K562 (cell line): ENCODE data around the gene CBFA2T2. TPM values are rescaled to one million over a fixed set of nuclear protein-coding genes. Genes with fewer than 3 reads are reported as not detected.

Source experiments
- CCNT2 ChIP-seq: IDR thresholded peaks from 2 replicates; pipeline ENCODE4 v1.6.1; 2011; ENCODE audit warnings: borderline replicate concordance, low read depth, mild to moderate bottlenecking, moderate library complexity, mixed read lengths, low read length; ENCODE audit not compliant: insufficient read length; ENCODE audit errors: extremely low read depth
- CXXC5 ChIP-seq: fragments of 250-450 bp; sonication (Bioruptor Pico); IDR thresholded peaks from 2 replicates; pipeline ENCODE4 v1.8.0; 2022; ENCODE audit warnings: inconsistent platforms, mild to moderate bottlenecking, moderate library complexity
- HMGN3 ChIP-seq: IDR thresholded peaks from 2 replicates; pipeline ENCODE4 v1.6.1; 2011; ENCODE audit warnings: borderline replicate concordance, low read depth, mild to moderate bottlenecking, mixed read lengths, low read length; ENCODE audit not compliant: insufficient read length; ENCODE audit errors: extremely low read depth
- JUND ChIP-seq, 2 experiments: IDR thresholded peaks; 2 replicates in 1 of 2; 3 replicates in 1 of 2; pipeline ENCODE4 v1.6.1; 2011; ENCODE audit warnings: borderline replicate concordance in 2 of 2, low read depth in 2 of 2, low read length in 2 of 2, improper control_type of control experiment in 1 of 2, missing biosample characterization in 1 of 2, missing genetic modification characterization in 1 of 2, missing genetic modification reagents in 1 of 2
- KDM2B ChIP-seq: fragments of 250-450 bp; sonication (Bioruptor Pico); IDR thresholded peaks from 2 replicates; pipeline ENCODE4 v1.8.0; 2021; ENCODE audit warnings: mild to moderate bottlenecking, moderate library complexity
- MEF2D ChIP-seq: conservative IDR thresholded peaks from 2 replicates; pipeline ENCODE4 v1.6.1; 2016; ENCODE audit warnings: low read depth, missing genetic modification characterization, missing compliant biosample characterization
- RFX7 ChIP-seq: fragments of 250-450 bp; sonication (Bioruptor Pico); IDR thresholded peaks from 2 replicates; pipeline ENCODE4 v1.5.1; 2021; ENCODE audit warnings: mild to moderate bottlenecking
- TBP ChIP-seq: optimal IDR thresholded peaks from 2 replicates; pipeline ENCODE3; 2011; ENCODE audit warnings: low read depth, low read length, improper control_type of control experiment
- ZNF431 ChIP-seq: sonication (generic); formaldehyde crosslinking; IDR thresholded peaks from 2 replicates; pipeline ENCODE4 v1.8.0; 2022; ENCODE audit warnings: mild to moderate bottlenecking, missing genetic modification reagents
- ZNF696 ChIP-seq: fragments of 250-450 bp; sonication (Bioruptor Pico); conservative IDR thresholded peaks from 2 replicates; pipeline ENCODE4 v1.4.0; 2020; ENCODE audit warnings: mild to moderate bottlenecking, moderate library complexity
- polyA plus RNA-seq, 8 experiments: library from polyadenylated mRNA; depleted of rRNA in 4 of 8; stranded (reverse) in 5 of 8; unstranded in 3 of 8; fragments of >200 nt; fragmentation: Nextera tagmentation in 2 of 8; fragmentation: Illumina TruSeq in 1 of 8; extraction: Ambion mirVana in 2 of 8; extraction: Trizol in 1 of 8; gene quantifications; 2 replicates each; pipeline versions ENCODE4 v1.2.1 to v1.2.3, GENCODE V29; 2011 to 2014; ENCODE audit warnings: inconsistent platforms in 1 of 8, missing spikeins in 1 of 8
- total RNA-seq, 7 experiments: library from RNA; depleted of rRNA in 6 of 7; stranded (reverse); fragments of >200 nt in 6 of 7; fragmentation: Illumina TruSeq in 2 of 7; extraction: Trizol in 2 of 7; gene quantifications; 2 replicates each; pipeline versions ENCODE4 v1.2.1 to v1.2.3, GENCODE V29; 2011 to 2021; ENCODE audit warnings: low replicate concordance in 1 of 7
- TF ChIP-seq, protein P1 (sequence below): sonication (generic); formaldehyde crosslinking; IDR thresholded peaks from 2 replicates; pipeline ENCODE4 v1.8.0; 2023; ENCODE audit warnings: mild to moderate bottlenecking, missing genetic modification reagents
- TF ChIP-seq, protein P2 (sequence below), 2 experiments: fragments of 250-450 bp in 1 of 2; fragments of 450-650 bp in 1 of 2; sonication (Bioruptor Pico) in 1 of 2; IDR thresholded peaks; 2 replicates each; pipeline versions ENCODE4 v1.6.1 to v1.8.0; 2016 to 2021; ENCODE audit warnings: mild to moderate bottlenecking in 2 of 2, moderate library complexity in 2 of 2, missing compliant biosample characterization in 1 of 2, missing genetic modification characterization in 1 of 2
- TF ChIP-seq, protein P3 (sequence below): sonication (generic); formaldehyde crosslinking; IDR thresholded peaks from 2 replicates; pipeline ENCODE4 v1.8.1; 2023; ENCODE audit warnings: mild to moderate bottlenecking, missing genetic modification reagents
- TF ChIP-seq, protein P4 (sequence below): sonication (generic); formaldehyde crosslinking; IDR thresholded peaks from 2 replicates; pipeline ENCODE4 v1.8.1; 2022; ENCODE audit warnings: missing genetic modification reagents
- TF ChIP-seq, protein P5 (sequence below): fragments of 200-800 bp; sonication (Bioruptor generic); IDR thresholded peaks from 2 replicates; pipeline ENCODE4 v1.6.1; 2017; ENCODE audit warnings: missing genetic modification characterization, missing compliant biosample characterization

Gene CBFA2T2
- total and polyA plus RNA-seq, 9 of the 15 experiments (the other 6 are each of a cell fraction or from before 2014, with no cell fraction given) = 0.27 to 9.6 (median 5.8) TPM

DNA sequence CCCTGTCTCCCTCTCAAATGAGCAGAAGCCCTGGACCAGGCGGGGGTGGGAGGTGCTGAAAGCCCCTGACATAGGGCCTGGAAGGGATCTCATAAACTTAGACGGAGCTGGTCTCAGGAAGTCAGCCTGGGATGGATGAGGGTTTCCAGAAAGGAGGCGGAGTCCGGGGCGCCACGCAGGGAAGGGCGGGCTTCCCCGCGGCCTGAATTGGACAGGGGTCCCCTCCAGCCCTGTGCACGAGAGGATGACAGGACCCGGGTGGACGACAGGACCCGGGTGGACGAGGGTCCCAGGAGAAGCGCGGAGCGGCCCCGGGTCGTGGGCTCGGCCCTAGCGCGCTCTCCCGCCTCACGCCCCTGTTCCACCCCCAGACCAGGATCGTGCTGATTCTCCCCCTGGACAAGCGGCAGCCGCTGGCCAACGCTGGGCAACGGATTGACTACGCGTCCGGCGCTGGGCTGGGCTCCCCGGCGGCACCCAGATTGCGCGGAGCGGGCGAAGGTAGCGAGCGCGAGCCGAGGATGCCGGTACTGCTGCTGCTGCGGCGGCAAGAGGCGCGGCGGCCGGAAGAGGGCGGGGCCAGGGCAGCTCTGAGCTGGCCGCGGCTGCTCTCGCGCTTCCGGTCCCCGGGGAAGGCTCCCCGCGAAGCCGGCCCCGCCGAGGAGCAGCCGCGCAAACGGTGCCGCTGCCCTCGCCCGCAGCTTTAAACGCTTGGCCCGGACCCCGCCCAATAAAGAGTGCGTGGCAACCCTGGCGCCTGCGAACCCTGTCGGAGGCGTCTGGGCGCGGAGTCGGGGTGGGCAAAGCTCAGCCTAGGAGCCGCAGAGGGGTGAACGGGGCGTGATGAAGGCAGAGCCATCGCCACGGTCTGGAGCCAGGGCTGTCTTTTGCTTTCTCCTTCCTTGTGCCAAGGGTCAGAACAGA lies 173.5 kb downstream of the CBFA2T2 start (continued):
- TF ChIP-seq, protein P1, sequence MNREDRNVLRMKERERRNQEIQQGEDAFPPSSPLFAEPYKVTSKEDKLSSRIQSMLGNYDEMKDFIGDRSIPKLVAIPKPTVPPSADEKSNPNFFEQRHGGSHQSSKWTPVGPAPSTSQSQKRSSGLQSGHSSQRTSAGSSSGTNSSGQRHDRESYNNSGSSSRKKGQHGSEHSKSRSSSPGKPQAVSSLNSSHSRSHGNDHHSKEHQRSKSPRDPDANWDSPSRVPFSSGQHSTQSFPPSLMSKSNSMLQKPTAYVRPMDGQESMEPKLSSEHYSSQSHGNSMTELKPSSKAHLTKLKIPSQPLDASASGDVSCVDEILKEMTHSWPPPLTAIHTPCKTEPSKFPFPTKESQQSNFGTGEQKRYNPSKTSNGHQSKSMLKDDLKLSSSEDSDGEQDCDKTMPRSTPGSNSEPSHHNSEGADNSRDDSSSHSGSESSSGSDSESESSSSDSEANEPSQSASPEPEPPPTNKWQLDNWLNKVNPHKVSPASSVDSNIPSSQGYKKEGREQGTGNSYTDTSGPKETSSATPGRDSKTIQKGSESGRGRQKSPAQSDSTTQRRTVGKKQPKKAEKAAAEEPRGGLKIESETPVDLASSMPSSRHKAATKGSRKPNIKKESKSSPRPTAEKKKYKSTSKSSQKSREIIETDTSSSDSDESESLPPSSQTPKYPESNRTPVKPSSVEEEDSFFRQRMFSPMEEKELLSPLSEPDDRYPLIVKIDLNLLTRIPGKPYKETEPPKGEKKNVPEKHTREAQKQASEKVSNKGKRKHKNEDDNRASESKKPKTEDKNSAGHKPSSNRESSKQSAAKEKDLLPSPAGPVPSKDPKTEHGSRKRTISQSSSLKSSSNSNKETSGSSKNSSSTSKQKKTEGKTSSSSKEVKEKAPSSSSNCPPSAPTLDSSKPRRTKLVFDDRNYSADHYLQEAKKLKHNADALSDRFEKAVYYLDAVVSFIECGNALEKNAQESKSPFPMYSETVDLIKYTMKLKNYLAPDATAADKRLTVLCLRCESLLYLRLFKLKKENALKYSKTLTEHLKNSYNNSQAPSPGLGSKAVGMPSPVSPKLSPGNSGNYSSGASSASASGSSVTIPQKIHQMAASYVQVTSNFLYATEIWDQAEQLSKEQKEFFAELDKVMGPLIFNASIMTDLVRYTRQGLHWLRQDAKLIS = no peak
- TF ChIP-seq, protein P2, sequence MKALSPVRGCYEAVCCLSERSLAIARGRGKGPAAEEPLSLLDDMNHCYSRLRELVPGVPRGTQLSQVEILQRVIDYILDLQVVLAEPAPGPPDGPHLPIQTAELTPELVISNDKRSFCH (CRISPR knock-in tag; IDR thresholded peaks at IDR 0.05) = no peak
- TF ChIP-seq, protein P2 (tag; IDR thresholded peaks at IDR 0.05) = no peak
- TF ChIP-seq, protein P3, sequence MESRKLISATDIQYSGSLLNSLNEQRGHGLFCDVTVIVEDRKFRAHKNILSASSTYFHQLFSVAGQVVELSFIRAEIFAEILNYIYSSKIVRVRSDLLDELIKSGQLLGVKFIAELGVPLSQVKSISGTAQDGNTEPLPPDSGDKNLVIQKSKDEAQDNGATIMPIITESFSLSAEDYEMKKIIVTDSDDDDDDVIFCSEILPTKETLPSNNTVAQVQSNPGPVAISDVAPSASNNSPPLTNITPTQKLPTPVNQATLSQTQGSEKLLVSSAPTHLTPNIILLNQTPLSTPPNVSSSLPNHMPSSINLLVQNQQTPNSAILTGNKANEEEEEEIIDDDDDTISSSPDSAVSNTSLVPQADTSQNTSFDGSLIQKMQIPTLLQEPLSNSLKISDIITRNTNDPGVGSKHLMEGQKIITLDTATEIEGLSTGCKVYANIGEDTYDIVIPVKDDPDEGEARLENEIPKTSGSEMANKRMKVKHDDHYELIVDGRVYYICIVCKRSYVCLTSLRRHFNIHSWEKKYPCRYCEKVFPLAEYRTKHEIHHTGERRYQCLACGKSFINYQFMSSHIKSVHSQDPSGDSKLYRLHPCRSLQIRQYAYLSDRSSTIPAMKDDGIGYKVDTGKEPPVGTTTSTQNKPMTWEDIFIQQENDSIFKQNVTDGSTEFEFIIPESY (CRISPR knock-in tag) = peak; percentile 69
- TF ChIP-seq ZNF696 (CRISPR knock-in tag) = no peak
- TF ChIP-seq CXXC5 (CRISPR knock-in tag) = peak; percentile 76
- no peak for TF ChIP-seq JUND (IDR thresholded peaks at IDR 0.05; ENCODE audit: borderline replicate concordance, low read depth, low read length)
- TF ChIP-seq JUND (tag; IDR thresholded peaks at IDR 0.05; ENCODE audit: borderline replicate concordance, low read depth, low read length) = no peak; the same call in 2 of the 3 replicates
- TF ChIP-seq ZNF431 (CRISPR knock-in tag) = no peak
- TF ChIP-seq, protein P4, sequence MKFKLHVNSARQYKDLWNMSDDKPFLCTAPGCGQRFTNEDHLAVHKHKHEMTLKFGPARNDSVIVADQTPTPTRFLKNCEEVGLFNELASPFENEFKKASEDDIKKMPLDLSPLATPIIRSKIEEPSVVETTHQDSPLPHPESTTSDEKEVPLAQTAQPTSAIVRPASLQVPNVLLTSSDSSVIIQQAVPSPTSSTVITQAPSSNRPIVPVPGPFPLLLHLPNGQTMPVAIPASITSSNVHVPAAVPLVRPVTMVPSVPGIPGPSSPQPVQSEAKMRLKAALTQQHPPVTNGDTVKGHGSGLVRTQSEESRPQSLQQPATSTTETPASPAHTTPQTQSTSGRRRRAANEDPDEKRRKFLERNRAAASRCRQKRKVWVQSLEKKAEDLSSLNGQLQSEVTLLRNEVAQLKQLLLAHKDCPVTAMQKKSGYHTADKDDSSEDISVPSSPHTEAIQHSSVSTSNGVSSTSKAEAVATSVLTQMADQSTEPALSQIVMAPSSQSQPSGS (CRISPR knock-in tag) = no peak
- TF ChIP-seq HMGN3 = peak; percentile 42
- peak; percentile 52 for TF ChIP-seq TBP
- TF ChIP-seq CCNT2 = no peak
- TF ChIP-seq, protein P5, sequence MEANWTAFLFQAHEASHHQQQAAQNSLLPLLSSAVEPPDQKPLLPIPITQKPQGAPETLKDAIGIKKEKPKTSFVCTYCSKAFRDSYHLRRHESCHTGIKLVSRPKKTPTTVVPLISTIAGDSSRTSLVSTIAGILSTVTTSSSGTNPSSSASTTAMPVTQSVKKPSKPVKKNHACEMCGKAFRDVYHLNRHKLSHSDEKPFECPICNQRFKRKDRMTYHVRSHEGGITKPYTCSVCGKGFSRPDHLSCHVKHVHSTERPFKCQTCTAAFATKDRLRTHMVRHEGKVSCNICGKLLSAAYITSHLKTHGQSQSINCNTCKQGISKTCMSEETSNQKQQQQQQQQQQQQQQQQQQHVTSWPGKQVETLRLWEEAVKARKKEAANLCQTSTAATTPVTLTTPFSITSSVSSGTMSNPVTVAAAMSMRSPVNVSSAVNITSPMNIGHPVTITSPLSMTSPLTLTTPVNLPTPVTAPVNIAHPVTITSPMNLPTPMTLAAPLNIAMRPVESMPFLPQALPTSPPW (CRISPR knock-in tag) = peak; percentile 44; the same call in 1 of the 2 replicates
- TF ChIP-seq KDM2B (CRISPR knock-in tag) = no peak; the same call in 1 of the 2 replicates
- TF ChIP-seq MEF2D = no peak
- TF ChIP-seq RFX7 (CRISPR knock-in tag) = no peak
